Gastroesophageal sphincter (tissue), 4 donors: ENCODE measurements around the gene PAX5. TPM values are rescaled to one million over a fixed set of nuclear protein-coding genes. Genes with fewer than 3 reads are reported as not detected.

Experiments
- ATAC-seq: fragments of 150-250 bp; one replicate; pipeline ENCODE4 v1.9.1; 2016; ENCODE audit warnings: mild to moderate bottlenecking, moderate library complexity
- H3K27ac ChIP-seq, 4 donors: fragments of 200-600 bp; sonication (generic) in 3 of 4; 1 replicate in 3 of 4; 2 replicates in 1 of 4; pipeline ENCODE4 v1.5.1; 2016 to 2019
- H3K27me3 ChIP-seq: fragments of 200-600 bp; sonication (generic); one replicate; pipeline ENCODE4 v1.5.1; 2019
- H3K36me3 ChIP-seq, 2 donors: fragments of 200-600 bp; sonication (generic); one replicate each; pipeline ENCODE4 v1.5.1; 2019; ENCODE audit warnings: control low read depth in 1 of 2
- H3K4me1 ChIP-seq, 3 donors: fragments of 200-600 bp; sonication (generic); 1 replicate in 2 of 3; 2 replicates in 1 of 3; pipeline ENCODE4 v1.5.1; 2016 to 2019; ENCODE audit warnings: control low read depth in 2 of 3
- H3K4me3 ChIP-seq, 2 donors: fragments of 200-600 bp; sonication (generic); one replicate each; pipeline ENCODE4 v1.5.1; 2019; ENCODE audit warnings: mild to moderate bottlenecking in 1 of 2, moderate library complexity in 1 of 2
- H3K9me3 ChIP-seq, 3 donors: fragments of 200-600 bp; sonication (generic); one replicate each; pipeline ENCODE4 v1.5.1; 2017 to 2019; ENCODE audit warnings: control low read depth in 2 of 3
- EP300 ChIP-seq: sonication (generic); formaldehyde crosslinking; IDR thresholded peaks from one replicate; pipeline ENCODE4 v1.6.1; 2017; ENCODE audit warnings: antibody characterized with exemption, mild to moderate bottlenecking
- POLR2A ChIP-seq, 2 donors: fragments of 450-650 bp; IDR thresholded peaks; one replicate each; pipeline ENCODE4 v1.6.1; 2017; ENCODE audit warnings: antibody characterized with exemption in 2 of 2, mild to moderate bottlenecking in 2 of 2, moderate library complexity in 1 of 2
- POLR2AphosphoS5 ChIP-seq: sonication (generic); formaldehyde crosslinking; IDR thresholded peaks from one replicate; pipeline ENCODE4 v1.6.1; 2017; ENCODE audit warnings: antibody characterized with exemption
- WGBS, 2 donors: methylation state at CpG; one replicate each; pipeline ENCODE4 v1.1.5; 2018; ENCODE audit warnings: low coverage in 1 of 2; 5-methylcytosine and 5-hydroxymethylcytosine counted together
- total RNA-seq, 4 donors: library from RNA; depleted of rRNA; stranded (reverse); fragments of >200 nt; gene quantifications; one replicate each; pipeline ENCODE4 v1.1.0, GENCODE V29; 2016
- TF ChIP-seq, protein P1 (sequence below), 4 experiments: fragments of 200-600 bp in 2 of 4; fragments of 450-650 bp in 2 of 4; sonication (generic) in 1 of 4; IDR thresholded peaks; one replicate each; pipeline ENCODE4 v1.5.1; 2017 to 2019; ENCODE audit warnings: antibody characterized with exemption in 4 of 4, mild to moderate bottlenecking in 2 of 4, moderate library complexity in 2 of 4

The PAX5 gene
- total RNA-seq, 4 donors from 2014 or later = under 0.01 TPM; not detected in 3

DNA sequence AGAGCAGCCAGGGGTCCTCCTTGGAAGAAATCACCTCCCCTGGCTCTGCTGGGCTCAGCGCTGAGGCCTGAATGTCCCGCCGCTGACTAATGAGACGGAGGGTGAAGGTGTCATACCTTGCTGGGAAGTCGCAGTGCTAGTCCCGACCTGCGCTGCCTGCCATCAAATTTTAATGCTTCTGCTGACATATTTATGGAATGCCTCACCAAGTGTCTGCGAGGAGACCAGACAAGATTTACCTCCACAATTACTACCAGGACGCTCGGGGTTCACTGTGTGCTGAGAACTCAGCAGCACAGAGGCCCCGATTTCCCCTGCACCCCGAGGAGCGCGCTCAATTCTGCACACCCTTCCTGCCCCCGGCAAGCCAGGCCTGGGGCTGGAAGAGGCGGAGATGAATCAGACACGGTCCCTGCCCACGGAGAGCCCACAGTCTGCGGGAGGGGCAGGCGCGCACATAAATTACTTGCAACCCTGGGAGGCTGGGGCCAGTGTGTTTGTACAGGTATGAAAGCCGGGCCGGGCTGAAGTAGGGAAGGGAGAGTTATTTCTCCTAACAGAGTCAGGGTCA is 175.2 kb downstream of the PAX5 start:
- WGBS, 2 donors = 40% methylated on average over 2 of the region's 23 CpGs; no CpG with 5 or more reads in 1 of the 2 donors
- no peaks in the 10 kb centered on the region for H3K36me3 ChIP-seq
- peaks cover 87% of the 10 kb centered on the region for H3K27me3 ChIP-seq
- H3K4me3 ChIP-seq = no peak overlapping the region
- no peak overlapping the region for H3K27ac ChIP-seq
- ATAC-seq = no peak
- TF ChIP-seq POLR2AphosphoS5 (no peak), EP300 (no peak), POLR2A (IDR thresholded peaks at IDR 0.05) (no peak)
- TF ChIP-seq, protein P1, sequence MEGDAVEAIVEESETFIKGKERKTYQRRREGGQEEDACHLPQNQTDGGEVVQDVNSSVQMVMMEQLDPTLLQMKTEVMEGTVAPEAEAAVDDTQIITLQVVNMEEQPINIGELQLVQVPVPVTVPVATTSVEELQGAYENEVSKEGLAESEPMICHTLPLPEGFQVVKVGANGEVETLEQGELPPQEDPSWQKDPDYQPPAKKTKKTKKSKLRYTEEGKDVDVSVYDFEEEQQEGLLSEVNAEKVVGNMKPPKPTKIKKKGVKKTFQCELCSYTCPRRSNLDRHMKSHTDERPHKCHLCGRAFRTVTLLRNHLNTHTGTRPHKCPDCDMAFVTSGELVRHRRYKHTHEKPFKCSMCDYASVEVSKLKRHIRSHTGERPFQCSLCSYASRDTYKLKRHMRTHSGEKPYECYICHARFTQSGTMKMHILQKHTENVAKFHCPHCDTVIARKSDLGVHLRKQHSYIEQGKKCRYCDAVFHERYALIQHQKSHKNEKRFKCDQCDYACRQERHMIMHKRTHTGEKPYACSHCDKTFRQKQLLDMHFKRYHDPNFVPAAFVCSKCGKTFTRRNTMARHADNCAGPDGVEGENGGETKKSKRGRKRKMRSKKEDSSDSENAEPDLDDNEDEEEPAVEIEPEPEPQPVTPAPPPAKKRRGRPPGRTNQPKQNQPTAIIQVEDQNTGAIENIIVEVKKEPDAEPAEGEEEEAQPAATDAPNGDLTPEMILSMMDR (IDR thresholded peaks at IDR 0.05) = no peak
- H3K9me3 ChIP-seq = no peaks in the 10 kb centered on the region
- H3K4me1 ChIP-seq = no peaks in the 10 kb centered on the region

DNA sequence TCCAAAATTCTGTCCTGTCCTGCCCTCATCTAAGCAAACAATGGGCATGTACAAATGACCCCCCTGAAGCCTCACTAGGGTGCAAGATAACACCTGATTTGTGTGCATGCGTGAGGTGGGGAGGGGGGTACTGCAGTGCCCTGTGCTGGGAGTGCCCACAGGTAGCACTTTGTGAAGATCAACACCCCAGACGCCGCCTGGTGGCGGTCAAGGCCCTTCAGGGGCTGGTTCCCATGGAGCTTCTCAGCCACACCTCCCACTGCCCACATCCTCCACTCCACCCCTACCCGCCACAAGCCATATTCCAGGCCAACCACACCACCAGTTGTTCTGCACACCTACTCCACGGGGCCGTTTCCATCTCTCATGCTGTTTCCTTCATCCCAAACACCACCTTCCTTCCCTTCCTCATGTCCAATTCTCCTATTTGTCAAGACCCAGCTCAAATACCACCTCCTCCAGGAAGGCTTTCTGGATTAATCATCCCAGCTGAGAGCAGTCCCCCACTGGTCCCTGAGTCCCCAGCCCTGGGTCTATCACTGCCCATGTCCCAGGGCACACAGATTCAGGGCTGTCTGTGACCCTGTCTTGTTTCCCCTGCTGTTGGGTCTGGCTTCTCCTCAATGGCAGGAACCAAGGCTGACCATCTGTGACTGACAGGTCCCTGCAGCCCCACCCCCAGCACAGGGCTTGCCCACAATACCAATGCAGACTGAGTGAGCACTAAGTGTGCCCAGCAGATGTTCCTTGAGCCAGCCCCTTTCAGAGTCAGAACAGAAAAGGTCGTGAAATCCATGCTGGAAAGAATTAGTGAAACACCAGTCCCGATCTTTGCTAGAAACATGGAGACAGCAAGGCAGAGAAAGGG is 178.4 kb downstream of the PAX5 start:
- no peaks in the 10 kb centered on the region for H3K36me3 ChIP-seq
- H3K9me3 ChIP-seq = no peaks in the 10 kb centered on the region
- no peak for ATAC-seq
- no peak overlapping the region for H3K4me3 ChIP-seq
- no peaks in the 10 kb centered on the region for H3K4me1 ChIP-seq
- TF ChIP-seq POLR2A (IDR thresholded peaks at IDR 0.05) (no peak), POLR2AphosphoS5 (no peak), EP300 (no peak)
- TF ChIP-seq, protein P1 (IDR thresholded peaks at IDR 0.05) = no peak
- no peak overlapping the region for H3K27ac ChIP-seq
- peaks cover 71% of the 10 kb centered on the region for H3K27me3 ChIP-seq
- 58 to 76% methylated on average over 5 of the region's 9 CpGs for WGBS, 2 donors

DNA sequence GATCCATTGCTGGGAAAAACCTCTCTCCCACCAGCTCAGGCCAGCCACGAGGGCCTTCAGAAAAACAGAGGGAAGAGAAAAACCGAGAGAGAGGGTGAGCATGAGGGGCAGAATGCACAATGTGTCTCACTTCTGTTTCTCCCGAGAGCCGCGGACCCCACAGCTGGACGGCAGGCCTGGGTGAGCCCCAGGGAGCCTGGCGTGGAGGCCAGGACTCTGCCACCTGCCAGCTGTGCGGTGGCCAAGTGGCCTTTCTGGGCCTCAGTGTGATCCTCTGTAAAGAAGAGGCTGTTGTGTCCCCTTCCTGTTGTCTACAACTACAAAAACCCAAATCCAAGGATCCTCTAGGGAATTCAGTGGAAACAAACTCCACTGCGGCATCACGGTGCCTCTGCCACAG is 179.3 kb downstream of the PAX5 start:
- Histone ChIP-seq H3K36me3 (no peaks in the 10 kb centered on the region), H3K9me3 (no peaks in the 10 kb centered on the region), H3K27me3 (peaks cover 62% of the 10 kb centered on the region), H3K27ac (no peak overlapping the region), H3K4me1 (no peaks in the 10 kb centered on the region), H3K4me3 (no peak overlapping the region)
- ATAC-seq = no peak
- WGBS, 2 donors = 85% methylated on average over 2 of the region's 10 CpGs; no CpG with 5 or more reads in 1 of the 2 donors
- no peak for TF ChIP-seq POLR2A (IDR thresholded peaks at IDR 0.05)
- no peak for TF ChIP-seq POLR2AphosphoS5
- TF ChIP-seq, protein P1 (IDR thresholded peaks at IDR 0.05) = no peak
- no peak for TF ChIP-seq EP300

DNA sequence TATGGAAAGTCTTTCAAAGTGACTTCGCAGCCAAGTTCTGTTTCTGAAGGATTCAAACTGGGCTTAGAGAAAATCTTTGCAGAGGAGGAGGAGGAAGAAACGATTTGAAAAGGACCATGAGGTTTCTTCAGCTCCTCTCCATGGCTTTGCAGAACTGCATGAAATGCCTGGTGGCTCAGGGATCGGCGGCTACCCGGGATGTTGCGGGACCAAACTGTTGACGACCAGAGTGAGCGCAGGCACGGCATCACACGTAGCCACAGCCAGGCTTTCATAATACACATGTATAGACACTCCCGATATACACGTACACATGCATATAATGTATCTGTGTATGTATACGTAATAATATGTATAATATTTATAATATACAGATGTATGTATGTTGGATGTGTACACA is 180.0 kb downstream of the PAX5 start:
- 44 to 53% methylated on average over 13 of the region's 13 CpGs for WGBS, 2 donors
- ATAC-seq = no peak

More for the DNA sequence above, 180.0 kb downstream of the PAX5 start:
- Histone ChIP-seq H3K36me3 (no peaks in the 10 kb centered on the region), H3K4me1 (no peaks in the 10 kb centered on the region), H3K4me3 (no peak overlapping the region), H3K9me3 (no peaks in the 10 kb centered on the region), H3K27ac (no peak overlapping the region), H3K27me3 (peaks cover 55% of the 10 kb centered on the region)
- no peak for TF ChIP-seq POLR2A (IDR thresholded peaks at IDR 0.05)
- TF ChIP-seq EP300 = no peak
- TF ChIP-seq, protein P1 (IDR thresholded peaks at IDR 0.05) = no peak
- TF ChIP-seq POLR2AphosphoS5 = no peak
